PC-9 (cell line): ENCODE data around the gene TOGARAM2.

Experiments
- CTCF ChIP-seq: fragments of 200-600 bp; sonication (generic); conservative IDR thresholded peaks from 2 replicates; pipeline ENCODE4 v1.6.1; 2017; ENCODE audit warnings: mixed run types, antibody characterized with exemption, mild to moderate bottlenecking, moderate library complexity
- EZH2 ChIP-seq: fragments of 200-600 bp; sonication (generic); IDR thresholded peaks from 2 replicates; pipeline ENCODE4 v1.8.0; 2017; ENCODE audit warnings: antibody characterized with exemption, low read depth

DNA sequence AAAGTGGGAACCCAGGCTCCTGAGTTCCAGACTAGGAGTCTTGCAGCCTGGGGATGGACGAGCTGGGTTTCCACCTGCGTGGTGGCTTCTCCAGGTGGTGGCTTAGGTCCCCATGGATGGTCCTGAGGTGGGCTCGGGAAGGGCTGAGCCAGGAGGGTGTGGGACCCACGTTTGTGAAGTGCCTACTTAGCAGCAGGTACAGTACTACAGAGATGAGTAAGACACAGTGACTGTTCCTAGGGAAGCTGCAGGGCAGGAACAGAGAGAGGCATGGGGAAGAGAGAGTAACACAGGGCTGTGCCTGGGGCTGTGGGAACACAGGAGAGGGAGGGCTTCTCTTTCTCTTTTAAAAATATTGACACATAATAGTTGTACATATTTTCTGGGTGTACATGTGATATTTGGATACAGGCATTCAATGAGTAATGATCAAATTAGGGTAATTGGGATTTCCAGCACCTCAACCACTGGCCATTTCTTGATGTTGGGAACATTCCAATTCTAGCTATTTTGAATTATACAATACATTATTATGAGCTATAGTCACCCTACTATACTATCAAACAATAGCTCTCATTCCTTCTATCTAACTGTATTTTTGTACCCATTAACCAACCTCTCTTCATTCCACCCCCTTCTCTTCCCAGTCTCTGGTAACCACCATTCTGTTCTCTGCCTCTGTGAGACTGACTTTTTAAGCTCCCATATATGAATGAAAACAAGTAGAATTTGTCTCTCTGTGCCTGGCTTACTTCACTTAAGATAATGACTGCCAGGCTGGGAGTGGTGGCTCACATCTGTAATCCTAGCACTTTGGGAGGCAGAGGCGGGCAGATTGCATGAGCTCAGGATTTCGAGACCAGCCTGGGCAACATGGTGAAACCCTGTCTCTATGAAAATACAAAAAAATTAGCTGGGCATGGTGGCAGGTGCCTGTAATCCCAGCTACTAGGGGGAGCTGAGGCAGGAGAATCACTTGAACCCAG, 15.0 kb downstream of the TOGARAM2 start:
- TF ChIP-seq EZH2, result no peak
- TF ChIP-seq CTCF, result no peak
